Cardiac fibroblast (primary cell): Measurements from ENCODE around the gene RASA1.

Experiments
- DNase-seq, 2 donors: peaks; one replicate each; pipeline versions ENCODE4 v3.0.0 to v3.0.0-alpha.2; 2010; ENCODE audit warnings: low read depth in 2 of 2
- H3K4me3 ChIP-seq, 2 donors: replicated peaks in 1 of 2; 1 replicate in 1 of 2; 2 replicates in 1 of 2; pipeline ENCODE4 v1.5.1; 2011; ENCODE audit warnings: low read depth in 2 of 2, low read length in 2 of 2, mild to moderate bottlenecking in 2 of 2, moderate library complexity in 1 of 2
- TF ChIP-seq, protein P1 (sequence below): IDR thresholded peaks from one replicate; pipeline ENCODE4 v1.5.1; 2011; ENCODE audit warnings: low read depth, mild to moderate bottlenecking, low read length, inconsistent platforms

RASA1 gene

DNA sequence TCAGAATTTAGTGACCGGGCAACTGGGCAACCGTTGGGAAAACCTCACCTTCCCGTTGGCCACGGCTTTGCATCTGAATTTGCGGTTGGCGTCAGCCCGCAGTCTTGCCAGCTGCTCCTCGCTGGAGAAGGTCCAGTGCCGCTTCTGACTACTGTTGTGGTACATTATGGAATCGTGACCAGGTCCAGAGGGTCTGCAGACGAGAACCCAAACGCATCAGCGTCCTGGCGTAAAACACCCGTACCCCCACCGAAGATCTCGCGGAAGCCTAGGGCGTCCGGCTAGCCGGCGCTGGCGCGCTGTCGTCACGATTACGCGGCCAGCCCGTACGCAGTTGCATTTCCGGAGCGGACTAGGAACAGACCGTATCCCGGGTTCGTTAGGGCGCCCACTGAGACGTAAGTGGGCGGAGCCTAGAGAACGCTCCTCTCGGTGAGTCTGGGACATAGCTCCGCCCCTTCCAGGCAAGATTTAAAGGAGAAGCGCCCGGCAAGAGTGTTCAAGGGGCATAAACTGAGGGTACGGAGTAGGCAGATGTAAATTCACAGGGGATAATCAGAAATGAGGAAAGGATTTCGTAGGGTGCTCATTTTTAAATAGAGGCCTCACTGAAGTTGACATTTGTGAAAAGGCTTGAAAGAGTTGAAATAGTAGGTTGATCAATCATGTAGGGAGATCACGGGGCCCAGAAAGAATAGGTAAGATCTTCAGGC, 145.1 kb downstream of the RASA1 start, which contains the start of gene CCNH:
Gene CCNH (minus strand): TSS at position 301 of the 713 bp plus-strand sequence. CDS start 136 bp downstream, at position 165.
- peak within 1 kb of the TSS; percentile 87 to 96 for H3K4me3 ChIP-seq
- DNase-seq: peak; percentile 99
- TF ChIP-seq, protein P1, sequence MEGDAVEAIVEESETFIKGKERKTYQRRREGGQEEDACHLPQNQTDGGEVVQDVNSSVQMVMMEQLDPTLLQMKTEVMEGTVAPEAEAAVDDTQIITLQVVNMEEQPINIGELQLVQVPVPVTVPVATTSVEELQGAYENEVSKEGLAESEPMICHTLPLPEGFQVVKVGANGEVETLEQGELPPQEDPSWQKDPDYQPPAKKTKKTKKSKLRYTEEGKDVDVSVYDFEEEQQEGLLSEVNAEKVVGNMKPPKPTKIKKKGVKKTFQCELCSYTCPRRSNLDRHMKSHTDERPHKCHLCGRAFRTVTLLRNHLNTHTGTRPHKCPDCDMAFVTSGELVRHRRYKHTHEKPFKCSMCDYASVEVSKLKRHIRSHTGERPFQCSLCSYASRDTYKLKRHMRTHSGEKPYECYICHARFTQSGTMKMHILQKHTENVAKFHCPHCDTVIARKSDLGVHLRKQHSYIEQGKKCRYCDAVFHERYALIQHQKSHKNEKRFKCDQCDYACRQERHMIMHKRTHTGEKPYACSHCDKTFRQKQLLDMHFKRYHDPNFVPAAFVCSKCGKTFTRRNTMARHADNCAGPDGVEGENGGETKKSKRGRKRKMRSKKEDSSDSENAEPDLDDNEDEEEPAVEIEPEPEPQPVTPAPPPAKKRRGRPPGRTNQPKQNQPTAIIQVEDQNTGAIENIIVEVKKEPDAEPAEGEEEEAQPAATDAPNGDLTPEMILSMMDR: no peak

DNA sequence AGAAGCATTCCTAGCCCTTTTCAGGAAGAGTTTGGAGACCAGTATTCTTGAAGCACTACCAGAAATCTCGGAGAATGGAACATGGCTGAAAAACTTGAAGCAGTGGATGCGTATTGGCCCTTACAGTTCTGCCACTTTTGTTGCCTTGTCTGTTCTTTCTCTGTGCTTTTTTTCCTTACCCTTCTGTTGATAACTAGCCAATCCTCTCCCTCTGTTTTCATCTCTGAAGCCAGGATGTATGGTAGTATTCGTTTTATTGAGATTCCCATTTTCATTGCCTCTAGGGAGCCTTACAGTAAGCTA, 145.6 kb downstream of the RASA1 start:
- DNase-seq: no peak
- TF ChIP-seq, protein P1: no peak
- H3K4me3 ChIP-seq: peak overlapping the region; percentile 87 to 96

DNA sequence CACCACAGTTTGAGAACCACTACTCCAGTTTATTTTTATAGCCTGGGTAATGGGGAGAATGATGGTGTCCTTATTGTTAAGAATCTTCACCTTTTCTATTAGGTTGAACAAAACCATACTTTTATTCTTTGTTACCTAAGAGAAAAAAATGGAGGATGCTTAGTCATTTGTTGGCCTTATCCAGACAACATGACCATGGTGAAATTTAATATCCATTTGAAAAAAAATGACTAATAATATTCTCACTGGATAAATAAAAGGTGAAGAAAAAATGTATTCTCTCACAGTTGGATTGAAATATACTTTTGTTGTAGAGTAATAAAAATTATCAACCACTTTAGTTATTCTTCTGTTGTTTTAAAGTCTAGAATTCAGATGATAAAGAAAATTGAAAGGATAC, 150.8 kb downstream of the RASA1 start:
- TF ChIP-seq, protein P1: no peak
- no peak overlapping the region for H3K4me3 ChIP-seq
- DNase-seq: no peak

DNA sequence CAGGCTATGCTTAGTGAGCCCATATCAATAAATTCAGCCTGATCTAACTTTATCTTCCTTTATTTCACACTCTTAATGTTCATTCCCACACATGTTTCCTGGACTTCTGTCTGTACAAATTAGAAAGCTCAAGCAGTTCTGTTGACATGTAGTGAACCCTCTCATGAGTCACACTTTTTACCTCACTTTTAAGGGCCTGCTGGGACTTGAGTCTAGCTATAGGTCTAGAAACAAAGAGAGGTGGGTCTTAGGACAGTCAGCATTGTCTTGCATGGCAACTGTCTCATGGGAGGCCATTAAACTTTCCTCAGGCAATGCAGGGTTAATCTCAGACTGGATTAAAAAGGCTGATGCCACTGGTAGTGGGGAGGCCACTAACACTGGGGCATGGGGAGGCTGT, 153.6 kb downstream of the RASA1 start:
- no peak overlapping the region for H3K4me3 ChIP-seq
- DNase-seq: no peak
- TF ChIP-seq, protein P1: no peak

DNA sequence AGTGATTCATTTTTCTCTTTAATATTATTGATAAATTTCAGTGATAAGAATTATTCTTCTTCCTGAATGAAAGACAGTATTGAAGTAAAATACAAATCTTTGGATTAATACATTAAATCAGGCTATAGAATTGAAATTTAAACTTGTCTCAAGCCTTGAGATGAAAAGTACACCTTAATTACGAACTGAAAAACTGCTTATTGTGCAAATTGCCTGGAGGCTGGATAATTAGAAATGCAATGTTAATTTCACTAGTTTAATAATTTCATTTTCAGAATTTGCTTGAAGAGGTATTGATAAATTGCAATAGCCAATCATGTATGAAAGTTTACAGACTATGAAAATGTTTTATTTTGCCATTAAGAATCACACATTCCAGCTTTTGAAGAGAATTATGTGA, 156.1 kb downstream of the RASA1 start:
- DNase-seq: no peak
- no peak overlapping the region for H3K4me3 ChIP-seq
- TF ChIP-seq, protein P1: no peak

DNA sequence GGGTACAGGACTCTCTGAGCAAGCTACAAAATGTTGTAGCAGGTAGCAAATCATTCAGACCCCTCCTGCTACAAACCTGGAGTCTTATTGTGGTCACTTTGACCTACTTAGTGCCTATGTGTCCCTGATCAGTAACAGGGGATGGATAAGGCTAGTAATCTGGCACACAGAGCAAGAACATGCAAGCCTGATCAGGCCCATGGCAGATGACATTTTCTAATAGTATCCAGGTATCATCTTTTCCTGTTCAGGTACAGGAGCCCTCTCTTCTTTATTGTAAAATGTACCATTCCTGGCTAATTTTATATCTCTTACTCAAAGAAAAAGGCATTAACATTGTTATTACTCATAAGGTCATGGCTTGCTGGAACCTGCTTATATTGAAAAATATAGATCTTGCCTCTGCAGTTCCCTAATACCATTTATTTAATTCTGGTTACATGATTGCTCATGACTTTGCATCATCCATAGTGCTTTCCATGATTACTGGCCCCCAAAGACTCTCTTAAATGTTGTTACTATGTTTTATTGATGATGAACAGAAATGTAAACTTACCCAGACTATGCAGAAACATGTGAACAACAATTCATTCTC, 163.3 kb downstream of the RASA1 start:
- TF ChIP-seq, protein P1: no peak
- no peak overlapping the region for H3K4me3 ChIP-seq
- no peak for DNase-seq
